HepG2 (cell line): ENCODE measurements around the gene NT5C3B. TPM values are rescaled to one million over a fixed set of nuclear protein-coding genes. Genes with fewer than 3 reads are reported as not detected.

Source experiments
- ATAD3A ChIP-seq: sonication (generic); formaldehyde crosslinking; IDR thresholded peaks from 2 replicates; pipeline ENCODE4 v1.4.0; 2020; ENCODE audit warnings: missing genetic modification reagents
- ATM ChIP-seq: fragments of 450-650 bp; IDR thresholded peaks from 2 replicates; pipeline ENCODE4 v1.7.1; 2017; ENCODE audit warnings: mild to moderate bottlenecking, borderline replicate concordance
- CHD2 ChIP-seq: IDR thresholded peaks from 2 replicates; pipeline ENCODE4 v1.6.1; 2011; ENCODE audit warnings: low read depth, low read length, improper control_type of control experiment
- CREB1 ChIP-seq, 2 experiments: fragments of 450-650 bp in 1 of 2; IDR thresholded peaks; 2 replicates each; pipeline ENCODE4 v1.6.1; 2016 to 2017; ENCODE audit warnings: control low read depth in 1 of 2, mild to moderate bottlenecking in 1 of 2, missing compliant biosample characterization in 1 of 2, missing genetic modification characterization in 1 of 2
- ELF4 ChIP-seq: sonication (generic); formaldehyde crosslinking; IDR thresholded peaks from 2 replicates; pipeline ENCODE4 v1.5.0; 2020; ENCODE audit warnings: missing genetic modification reagents, mild to moderate bottlenecking, moderate library complexity, borderline replicate concordance
- GFI1 ChIP-seq: sonication (generic); formaldehyde crosslinking; IDR thresholded peaks from 2 replicates; pipeline ENCODE4 v1.5.0; 2020; ENCODE audit warnings: missing genetic modification reagents, mild to moderate bottlenecking, borderline replicate concordance
- KDM5A ChIP-seq: fragments of 200-600 bp; sonication (generic); IDR thresholded peaks from 2 replicates; pipeline ENCODE4 v1.7.0; 2018; ENCODE audit warnings: antibody characterized with exemption, mild to moderate bottlenecking, low read length, borderline replicate concordance
- MBNL3 ChIP-seq: fragments of 250-450 bp; sonication (Bioruptor Pico); conservative IDR thresholded peaks from 2 replicates; pipeline ENCODE4 v1.8.0; 2022; ENCODE audit warnings: mild to moderate bottlenecking, inconsistent platforms
- MIER3 ChIP-seq: IDR thresholded peaks from 2 replicates; pipeline ENCODE4 v1.6.1; 2016; ENCODE audit warnings: missing compliant biosample characterization, borderline replicate concordance
- MXD4 ChIP-seq: IDR thresholded peaks from 2 replicates; pipeline ENCODE4 v1.6.1; 2016; ENCODE audit warnings: mild to moderate bottlenecking, missing biosample characterization, missing genetic modification reagents
- NAIF1 ChIP-seq: sonication (generic); formaldehyde crosslinking; IDR thresholded peaks from 2 replicates; pipeline ENCODE4 v1.5.0; 2020; ENCODE audit warnings: mild to moderate bottlenecking, missing genetic modification reagents, borderline replicate concordance
- RFX5 ChIP-seq: IDR thresholded peaks from 2 replicates; pipeline ENCODE4 v1.6.1; 2011; ENCODE audit warnings: low read depth, low read length, improper control_type of control experiment
- RORA ChIP-seq: sonication (generic); formaldehyde crosslinking; IDR thresholded peaks from 2 replicates; pipeline ENCODE4 v1.5.0; 2020; ENCODE audit warnings: mild to moderate bottlenecking, missing genetic modification reagents, moderate library complexity
- SOX13 ChIP-seq, 3 experiments: fragments of 450-650 bp in 1 of 3; sonication (generic) in 1 of 3; formaldehyde crosslinking in 1 of 3; IDR thresholded peaks in 2 of 3; conservative IDR thresholded peaks in 1 of 3; 2 replicates each; pipeline versions ENCODE4 v1.5.0 to v1.6.1; 2016 to 2020; ENCODE audit warnings: antibody characterized with exemption in 1 of 3, mild to moderate bottlenecking in 1 of 3, missing compliant biosample characterization in 1 of 3, missing genetic modification reagents in 1 of 3, moderate library complexity in 1 of 3
- TBL1XR1 ChIP-seq: fragments of 150-350 bp; IDR thresholded peaks from 2 replicates; pipeline ENCODE4 v1.6.1; 2014; ENCODE audit warnings: borderline replicate concordance, low read length; ENCODE audit not compliant: partially characterized antibody
- TMF1 ChIP-seq: sonication (generic); formaldehyde crosslinking; IDR thresholded peaks from 2 replicates; pipeline ENCODE4 v1.8.1; 2022; ENCODE audit warnings: low read depth, missing genetic modification reagents
- TSC22D2 ChIP-seq: sonication (generic); formaldehyde crosslinking; IDR thresholded peaks from 2 replicates; pipeline ENCODE4 v1.5.1; 2020; ENCODE audit warnings: missing genetic modification reagents, mild to moderate bottlenecking, borderline replicate concordance
- ZBTB20 ChIP-seq: sonication (generic); formaldehyde crosslinking; IDR thresholded peaks from 2 replicates; pipeline ENCODE4 v1.8.1; 2023; ENCODE audit warnings: missing genetic modification reagents, low read depth, mild to moderate bottlenecking, borderline replicate concordance
- ZNF124 ChIP-seq: sonication (generic); formaldehyde crosslinking; IDR thresholded peaks from 2 replicates; pipeline ENCODE4 v1.4.0; 2020; ENCODE audit warnings: missing genetic modification reagents
- ZNF138 ChIP-seq: sonication (generic); formaldehyde crosslinking; IDR thresholded peaks from 2 replicates; pipeline ENCODE4 v1.5.0; 2020; ENCODE audit warnings: mild to moderate bottlenecking, low read depth, missing genetic modification reagents
- ZNF234 ChIP-seq: sonication (generic); formaldehyde crosslinking; conservative IDR thresholded peaks from 2 replicates; pipeline ENCODE4 v1.5.1; 2020; ENCODE audit warnings: mild to moderate bottlenecking, missing genetic modification reagents
- ZNF558 ChIP-seq: sonication (generic); formaldehyde crosslinking; IDR thresholded peaks from 2 replicates; pipeline ENCODE4 v1.9.0; 2022; ENCODE audit warnings: mild to moderate bottlenecking, missing genetic modification reagents, borderline replicate concordance
- ZNF572 ChIP-seq: sonication (generic); formaldehyde crosslinking; IDR thresholded peaks from 2 replicates; pipeline ENCODE4 v1.5.1; 2020; ENCODE audit warnings: mild to moderate bottlenecking, missing genetic modification reagents
- ZNF644 ChIP-seq: IDR thresholded peaks from 2 replicates; pipeline ENCODE4 v1.6.1; 2016; ENCODE audit warnings: low read depth
- polyA plus RNA-seq, 8 experiments: library from polyadenylated mRNA; depleted of rRNA in 3 of 8; stranded (reverse) in 7 of 8; unstranded in 1 of 8; fragments of >200 nt; fragmentation: Illumina TruSeq in 4 of 8; extraction: Trizol in 4 of 8; gene quantifications; 2 replicates each; pipeline versions ENCODE4 v1.2.1 to v1.2.3, GENCODE V29; 2011 to 2016; ENCODE audit warnings: low read depth in 4 of 8, missing spikeins in 1 of 8, mixed read lengths in 1 of 8; ENCODE audit not compliant: insufficient read depth in 1 of 8
- total RNA-seq, 5 experiments: library from RNA; depleted of rRNA; stranded (reverse); fragments of >200 nt; fragmentation: Illumina TruSeq; extraction: Trizol; gene quantifications; 2 replicates each; pipeline ENCODE4 v1.2.3, GENCODE V29; 2016; ENCODE audit warnings: low read depth in 1 of 5
- TF ChIP-seq, protein P1 (sequence below): sonication (generic); formaldehyde crosslinking; conservative IDR thresholded peaks from 2 replicates; pipeline ENCODE4 v1.4.0; 2020; ENCODE audit warnings: mild to moderate bottlenecking, missing genetic modification reagents, moderate library complexity
- TF ChIP-seq, protein P2 (sequence below): sonication (generic); formaldehyde crosslinking; IDR thresholded peaks from 2 replicates; pipeline ENCODE4 v1.8.0; 2022; ENCODE audit warnings: missing genetic modification reagents, mild to moderate bottlenecking, moderate library complexity, borderline replicate concordance

Gene NT5C3B
- total and polyA plus RNA-seq, 2 of the 13 experiments (the other 11 are each of a cell fraction or from before 2014, with no cell fraction given): 104 to 126 TPM

DNA sequence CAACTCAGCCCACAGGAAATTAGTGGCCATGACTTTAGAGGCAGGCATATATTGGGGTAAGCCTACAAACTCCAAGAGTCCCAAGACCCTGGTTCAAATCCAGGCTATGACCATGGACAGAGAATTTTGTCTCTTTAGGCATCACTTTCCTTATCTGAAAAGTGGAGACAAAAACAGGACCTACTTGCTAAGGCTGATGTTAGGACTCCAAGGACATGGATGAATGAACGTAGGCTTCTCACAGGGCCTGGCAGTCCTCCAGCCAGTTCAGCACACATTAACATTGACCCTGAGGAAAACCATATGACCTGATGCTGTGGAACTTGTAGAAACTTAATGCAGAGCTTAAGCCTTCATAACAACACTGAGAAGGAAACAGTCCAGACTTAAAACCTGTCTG is 21.8 kb downstream of the NT5C3B start (continued):
- TF ChIP-seq, protein P1, sequence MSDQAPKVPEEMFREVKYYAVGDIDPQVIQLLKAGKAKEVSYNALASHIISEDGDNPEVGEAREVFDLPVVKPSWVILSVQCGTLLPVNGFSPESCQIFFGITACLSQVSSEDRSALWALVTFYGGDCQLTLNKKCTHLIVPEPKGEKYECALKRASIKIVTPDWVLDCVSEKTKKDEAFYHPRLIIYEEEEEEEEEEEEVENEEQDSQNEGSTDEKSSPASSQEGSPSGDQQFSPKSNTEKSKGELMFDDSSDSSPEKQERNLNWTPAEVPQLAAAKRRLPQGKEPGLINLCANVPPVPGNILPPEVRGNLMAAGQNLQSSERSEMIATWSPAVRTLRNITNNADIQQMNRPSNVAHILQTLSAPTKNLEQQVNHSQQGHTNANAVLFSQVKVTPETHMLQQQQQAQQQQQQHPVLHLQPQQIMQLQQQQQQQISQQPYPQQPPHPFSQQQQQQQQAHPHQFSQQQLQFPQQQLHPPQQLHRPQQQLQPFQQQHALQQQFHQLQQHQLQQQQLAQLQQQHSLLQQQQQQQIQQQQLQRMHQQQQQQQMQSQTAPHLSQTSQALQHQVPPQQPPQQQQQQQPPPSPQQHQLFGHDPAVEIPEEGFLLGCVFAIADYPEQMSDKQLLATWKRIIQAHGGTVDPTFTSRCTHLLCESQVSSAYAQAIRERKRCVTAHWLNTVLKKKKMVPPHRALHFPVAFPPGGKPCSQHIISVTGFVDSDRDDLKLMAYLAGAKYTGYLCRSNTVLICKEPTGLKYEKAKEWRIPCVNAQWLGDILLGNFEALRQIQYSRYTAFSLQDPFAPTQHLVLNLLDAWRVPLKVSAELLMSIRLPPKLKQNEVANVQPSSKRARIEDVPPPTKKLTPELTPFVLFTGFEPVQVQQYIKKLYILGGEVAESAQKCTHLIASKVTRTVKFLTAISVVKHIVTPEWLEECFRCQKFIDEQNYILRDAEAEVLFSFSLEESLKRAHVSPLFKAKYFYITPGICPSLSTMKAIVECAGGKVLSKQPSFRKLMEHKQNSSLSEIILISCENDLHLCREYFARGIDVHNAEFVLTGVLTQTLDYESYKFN (CRISPR knock-in tag): no peak
- TF ChIP-seq MIER3 (CRISPR knock-in tag) (no peak), CHD2 (no peak), ZNF558 (CRISPR knock-in tag) (0 out of 2 replicates have a peak, but pooled peaks have one; percentile 12), ELF4 (no peak), TBL1XR1 (no peak), KDM5A (no peak), NAIF1 (CRISPR knock-in tag) (0 out of 2 replicates have a peak, but pooled peaks have one; percentile 14), ZNF124 (CRISPR knock-in tag) (0 out of 2 replicates have a peak, but pooled peaks have one; percentile 29), GFI1 (CRISPR knock-in tag) (no peak), ZNF138 (CRISPR knock-in tag) (no peak), ZBTB20 (CRISPR knock-in tag) (no peak), ZNF234 (no peak), ATAD3A (CRISPR knock-in tag) (no peak), MBNL3 (CRISPR knock-in tag) (no peak), TMF1 (CRISPR knock-in tag) (no peak), RFX5 (no peak), CREB1 (IDR thresholded peaks at IDR 0.05) (no peak), CREB1 (CRISPR knock-in tag; IDR thresholded peaks at IDR 0.05) (no peak), TSC22D2 (CRISPR knock-in tag) (no peak), ZNF644 (no peak), ATM (no peak), RORA (CRISPR knock-in tag) (no peak), SOX13 (IDR thresholded peaks at IDR 0.05) (no peak), SOX13 (CRISPR knock-in tag; conservative IDR thresholded peaks at IDR 0.05 in 1 of 2, IDR thresholded peaks at IDR 0.05 in 1 of 2) (no peak), MXD4 (CRISPR knock-in tag) (0 out of 2 replicates have a peak, but pooled peaks have one; percentile 17), ZNF572 (CRISPR knock-in tag) (no peak)
- TF ChIP-seq, protein P2, sequence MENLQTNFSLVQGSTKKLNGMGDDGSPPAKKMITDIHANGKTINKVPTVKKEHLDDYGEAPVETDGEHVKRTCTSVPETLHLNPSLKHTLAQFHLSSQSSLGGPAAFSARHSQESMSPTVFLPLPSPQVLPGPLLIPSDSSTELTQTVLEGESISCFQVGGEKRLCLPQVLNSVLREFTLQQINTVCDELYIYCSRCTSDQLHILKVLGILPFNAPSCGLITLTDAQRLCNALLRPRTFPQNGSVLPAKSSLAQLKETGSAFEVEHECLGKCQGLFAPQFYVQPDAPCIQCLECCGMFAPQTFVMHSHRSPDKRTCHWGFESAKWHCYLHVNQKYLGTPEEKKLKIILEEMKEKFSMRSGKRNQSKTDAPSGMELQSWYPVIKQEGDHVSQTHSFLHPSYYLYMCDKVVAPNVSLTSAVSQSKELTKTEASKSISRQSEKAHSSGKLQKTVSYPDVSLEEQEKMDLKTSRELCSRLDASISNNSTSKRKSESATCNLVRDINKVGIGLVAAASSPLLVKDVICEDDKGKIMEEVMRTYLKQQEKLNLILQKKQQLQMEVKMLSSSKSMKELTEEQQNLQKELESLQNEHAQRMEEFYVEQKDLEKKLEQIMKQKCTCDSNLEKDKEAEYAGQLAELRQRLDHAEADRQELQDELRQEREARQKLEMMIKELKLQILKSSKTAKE (CRISPR knock-in tag): no peak
